Fibroblast of lung (primary cell): ENCODE data around the gene MRPL39. TPM values are rescaled to one million over a fixed set of nuclear protein-coding genes. Genes with fewer than 3 reads are reported as not detected.

Experiments
- DNase-seq, 2 donors: peaks; one replicate each; pipeline versions ENCODE4 v3.0.0 to v3.0.0-alpha.2; 2010; ENCODE audit warnings: low read depth in 2 of 2
- H2AFZ ChIP-seq: 2 replicates; pipeline ENCODE4 v1.5.1; 2012; ENCODE audit warnings: low read length, control low read depth, inconsistent platforms
- H3K27ac ChIP-seq: 2 replicates; pipeline ENCODE4 v1.5.1; 2011; ENCODE audit warnings: low read length, control low read depth; ENCODE audit not compliant: insufficient read depth
- H3K27me3 ChIP-seq: 2 replicates; pipeline ENCODE4 v1.5.1; 2011; ENCODE audit warnings: mild to moderate bottlenecking, low read length; ENCODE audit not compliant: control insufficient read depth, insufficient read depth
- H3K36me3 ChIP-seq: 2 replicates; pipeline ENCODE4 v1.5.1; 2011; ENCODE audit warnings: low read length; ENCODE audit not compliant: control insufficient read depth, insufficient read depth
- H3K4me1 ChIP-seq: 2 replicates; pipeline ENCODE4 v1.5.1; 2011; ENCODE audit warnings: low read length; ENCODE audit not compliant: control insufficient read depth, insufficient read depth; ENCODE audit errors: extremely low read depth
- H3K4me2 ChIP-seq: 2 replicates; pipeline ENCODE4 v1.5.1; 2011; ENCODE audit warnings: low read length, control low read depth; ENCODE audit not compliant: insufficient read depth; ENCODE audit errors: extremely low read depth
- H3K4me3 ChIP-seq, 4 experiments: fragments of 200-600 bp in 1 of 4; sonication (generic) in 1 of 4; replicated peaks in 1 of 4; 2 replicates each; pipeline ENCODE4 v1.5.1; 2011 to 2016; ENCODE audit warnings: low read length in 4 of 4, low read depth in 3 of 4, mild to moderate bottlenecking in 3 of 4, control low read depth in 2 of 4, inconsistent platforms in 1 of 4, mixed read lengths in 1 of 4; ENCODE audit not compliant: insufficient read depth in 1 of 4; ENCODE audit errors: control extremely low read depth in 1 of 4
- H3K79me2 ChIP-seq: 2 replicates; pipeline ENCODE4 v1.5.1; 2012; ENCODE audit warnings: mild to moderate bottlenecking, low read length, inconsistent platforms; ENCODE audit not compliant: control insufficient read depth, insufficient read depth
- H3K9ac ChIP-seq: 2 replicates; pipeline ENCODE4 v1.5.1; 2011; ENCODE audit warnings: mild to moderate bottlenecking, low read length, control low read depth; ENCODE audit not compliant: insufficient read depth
- H3K9me3 ChIP-seq: 2 replicates; pipeline ENCODE4 v1.5.1; 2012; ENCODE audit warnings: low read depth, low read length; ENCODE audit not compliant: control insufficient read depth, insufficient read depth
- H4K20me1 ChIP-seq: 2 replicates; pipeline ENCODE4 v1.5.1; 2011; ENCODE audit warnings: low read length; ENCODE audit not compliant: control insufficient read depth, insufficient read depth; ENCODE audit errors: extremely low read depth
- EZH2 ChIP-seq: IDR thresholded peaks from 2 replicates; pipeline ENCODE4 v1.5.1; 2012; ENCODE audit warnings: low read length, control low read depth, mild to moderate bottlenecking; ENCODE audit errors: missing control alignments
- polyA plus RNA-seq, 2 donors: library from polyadenylated mRNA; depleted of rRNA in 1 of 2; stranded (reverse) in 1 of 2; unstranded in 1 of 2; fragments of >200 nt; gene quantifications; 2 replicates each; pipeline ENCODE4 v1.2.1, GENCODE V29; 2011 to 2012; ENCODE audit warnings: missing spikeins in 1 of 2
- total RNA-seq: library from RNA; depleted of rRNA; stranded (reverse); fragments of >200 nt; gene quantifications from 2 replicates; pipeline ENCODE4 v1.2.1, GENCODE V29; 2014
- TF ChIP-seq, protein P1 (sequence below), 2 donors: IDR thresholded peaks in 1 of 2; conservative IDR thresholded peaks in 1 of 2; 1 replicate in 1 of 2; 2 replicates in 1 of 2; pipeline ENCODE4 v1.5.1; 2011 to 2012; ENCODE audit warnings: low read length in 2 of 2, control low read depth in 1 of 2, inconsistent platforms in 1 of 2, low read depth in 1 of 2, mild to moderate bottlenecking in 1 of 2

MRPL39 gene
- total and polyA plus RNA-seq, 2 donors (not counting 1 experiment from before 2014, with no cell fraction given) = 30.5 to 34.5 TPM

DNA sequence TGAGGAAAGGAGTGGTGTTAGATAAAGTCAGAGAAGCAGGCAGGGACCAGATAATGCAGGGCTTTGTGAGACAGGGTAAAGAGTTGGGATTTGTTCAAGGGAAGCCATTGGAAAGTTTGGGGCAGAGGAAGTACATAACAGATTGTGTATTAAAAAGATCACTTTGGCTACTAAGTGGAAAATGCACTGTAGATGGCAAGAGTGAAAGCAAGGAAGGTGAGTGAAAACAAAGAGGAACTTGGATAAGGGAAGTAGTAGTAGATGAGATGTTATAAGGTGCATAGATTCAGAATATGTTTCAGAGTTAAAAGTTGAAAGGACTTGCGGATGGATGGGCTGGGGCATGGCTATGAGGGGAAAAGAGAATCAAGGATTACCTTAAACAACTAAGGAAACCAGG lies 17.4 kb downstream of the MRPL39 start:
- H3K79me2 ChIP-seq = no peaks in the 10 kb centered on the region
- H3K9me3 ChIP-seq = no peaks in the 10 kb centered on the region
- no peak for TF ChIP-seq EZH2
- H3K27me3 ChIP-seq = no peaks in the 10 kb centered on the region
- H3K4me1 ChIP-seq = no peaks in the 10 kb centered on the region
- H3K4me2 ChIP-seq = no peak overlapping the region
- H3K9ac ChIP-seq = no peak overlapping the region
- no peak overlapping the region for H3K27ac ChIP-seq
- H2AFZ ChIP-seq = no peak overlapping the region
- H4K20me1 ChIP-seq = no peaks in the 10 kb centered on the region
- H3K4me3 ChIP-seq = no peak overlapping the region
- no peak for DNase-seq
- peaks cover 5% of the 10 kb centered on the region for H3K36me3 ChIP-seq

DNA sequence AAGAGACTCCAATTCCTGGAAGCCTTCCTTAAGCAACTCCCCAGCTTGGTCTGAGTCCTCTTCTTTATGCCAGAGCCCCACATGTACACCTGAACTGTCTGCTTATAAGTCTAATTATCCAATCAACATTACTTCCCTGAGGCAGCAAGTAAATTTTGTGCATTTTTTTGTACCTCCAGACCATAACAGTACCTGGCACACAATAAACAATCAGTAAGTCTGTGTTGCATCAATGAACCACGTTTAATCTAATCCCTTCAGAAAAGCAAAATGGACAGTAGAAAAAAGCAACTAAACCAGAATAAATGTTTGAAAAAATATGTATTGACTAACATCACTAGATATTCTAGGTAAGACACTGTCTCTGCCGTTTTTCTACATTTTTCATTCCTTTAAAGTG lies 20.5 kb downstream of the MRPL39 start:
- Histone ChIP-seq H4K20me1 (no peaks in the 10 kb centered on the region), H3K4me1 (no peaks in the 10 kb centered on the region), H3K27ac (no peak overlapping the region), H3K9ac (no peak overlapping the region), H3K4me2 (no peak overlapping the region), H3K4me3 (no peak overlapping the region), H3K79me2 (no peaks in the 10 kb centered on the region), H3K36me3 (peaks cover 1% of the 10 kb centered on the region), H2AFZ (no peak overlapping the region), H3K27me3 (no peaks in the 10 kb centered on the region), H3K9me3 (no peaks in the 10 kb centered on the region)
- TF ChIP-seq EZH2 = no peak
- DNase-seq = no peak

DNA sequence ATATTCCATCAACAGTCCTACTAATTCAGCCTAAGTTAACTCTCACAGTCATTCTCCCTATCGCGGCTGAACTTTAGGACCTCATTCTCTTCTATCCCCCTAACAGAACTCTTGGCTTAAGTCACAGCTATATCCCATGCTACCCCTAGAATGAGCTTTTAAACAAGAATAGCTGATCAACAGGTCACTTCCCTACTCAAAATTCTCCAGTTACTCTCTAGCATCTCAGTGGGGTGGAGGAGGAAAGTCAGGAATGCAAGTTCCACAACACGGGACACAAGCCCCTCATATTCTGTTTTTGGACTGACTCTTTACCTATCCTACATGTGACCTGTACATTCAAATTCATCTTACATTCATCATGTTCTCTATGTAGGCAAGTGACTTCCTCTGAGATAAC lies 21.0 kb downstream of the MRPL39 start:
- H3K27ac ChIP-seq = no peak overlapping the region
- no peak overlapping the region for H3K4me2 ChIP-seq
- no peak overlapping the region for H3K4me3 ChIP-seq
- no peaks in the 10 kb centered on the region for H3K9me3 ChIP-seq
- H3K79me2 ChIP-seq = no peaks in the 10 kb centered on the region
- no peak for DNase-seq
- H4K20me1 ChIP-seq = no peaks in the 10 kb centered on the region
- H3K36me3 ChIP-seq = no peaks in the 10 kb centered on the region
- H3K27me3 ChIP-seq = no peaks in the 10 kb centered on the region
- no peak overlapping the region for H3K9ac ChIP-seq
- no peak for TF ChIP-seq EZH2
- TF ChIP-seq, protein P1, sequence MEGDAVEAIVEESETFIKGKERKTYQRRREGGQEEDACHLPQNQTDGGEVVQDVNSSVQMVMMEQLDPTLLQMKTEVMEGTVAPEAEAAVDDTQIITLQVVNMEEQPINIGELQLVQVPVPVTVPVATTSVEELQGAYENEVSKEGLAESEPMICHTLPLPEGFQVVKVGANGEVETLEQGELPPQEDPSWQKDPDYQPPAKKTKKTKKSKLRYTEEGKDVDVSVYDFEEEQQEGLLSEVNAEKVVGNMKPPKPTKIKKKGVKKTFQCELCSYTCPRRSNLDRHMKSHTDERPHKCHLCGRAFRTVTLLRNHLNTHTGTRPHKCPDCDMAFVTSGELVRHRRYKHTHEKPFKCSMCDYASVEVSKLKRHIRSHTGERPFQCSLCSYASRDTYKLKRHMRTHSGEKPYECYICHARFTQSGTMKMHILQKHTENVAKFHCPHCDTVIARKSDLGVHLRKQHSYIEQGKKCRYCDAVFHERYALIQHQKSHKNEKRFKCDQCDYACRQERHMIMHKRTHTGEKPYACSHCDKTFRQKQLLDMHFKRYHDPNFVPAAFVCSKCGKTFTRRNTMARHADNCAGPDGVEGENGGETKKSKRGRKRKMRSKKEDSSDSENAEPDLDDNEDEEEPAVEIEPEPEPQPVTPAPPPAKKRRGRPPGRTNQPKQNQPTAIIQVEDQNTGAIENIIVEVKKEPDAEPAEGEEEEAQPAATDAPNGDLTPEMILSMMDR (conservative IDR thresholded peaks at IDR 0.05 in 1 of 2, IDR thresholded peaks at IDR 0.05 in 1 of 2; ENCODE audit: low read depth in 1 of 2, low read length in 2 of 2) = no peak
- no peaks in the 10 kb centered on the region for H3K4me1 ChIP-seq
- no peak overlapping the region for H2AFZ ChIP-seq

DNA sequence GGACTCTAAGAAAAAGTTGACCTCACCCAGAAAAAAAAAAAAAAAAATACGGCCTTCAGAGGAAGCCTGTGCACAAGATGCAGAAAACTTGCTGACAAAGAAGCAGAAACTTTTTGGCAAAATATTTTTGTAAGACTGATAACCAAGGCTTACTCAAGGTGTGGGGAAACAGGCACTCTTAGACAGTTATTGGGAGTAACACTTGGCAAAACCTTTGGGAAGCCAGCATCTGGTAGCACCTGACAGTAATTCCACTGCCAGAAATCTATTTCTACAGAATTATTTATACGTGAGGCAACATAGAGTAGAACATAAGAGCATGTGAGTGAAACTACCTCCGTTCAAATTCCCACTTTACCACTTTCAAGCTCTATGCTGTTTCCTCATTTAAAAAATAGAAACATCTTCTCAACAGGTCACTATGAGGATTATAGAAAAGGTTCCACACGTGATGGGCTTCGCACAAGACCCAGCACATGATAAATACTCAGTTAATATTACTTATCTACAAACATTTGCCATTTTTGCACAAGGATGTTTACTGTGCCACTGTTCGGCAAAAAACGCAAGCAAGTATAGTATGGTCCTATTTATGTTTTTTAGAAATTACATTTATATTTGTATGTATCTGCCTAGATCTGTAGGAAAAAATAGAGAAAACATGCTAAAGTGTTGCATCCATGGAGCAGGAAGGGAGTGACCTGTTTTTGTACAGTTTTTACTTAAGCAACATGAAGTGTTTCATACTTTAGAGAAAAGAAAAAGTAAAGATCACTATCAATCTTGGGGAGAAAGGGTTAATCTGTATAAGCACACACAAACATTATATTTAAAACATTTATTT lies 22.2 kb downstream of the MRPL39 start:
- Histone ChIP-seq H3K36me3 (no peaks in the 10 kb centered on the region), H2AFZ (no peak overlapping the region), H3K9ac (no peak overlapping the region), H3K4me3 (no peak overlapping the region), H3K4me1 (no peaks in the 10 kb centered on the region), H3K27me3 (no peaks in the 10 kb centered on the region), H3K27ac (no peak overlapping the region), H3K79me2 (no peaks in the 10 kb centered on the region), H3K9me3 (no peaks in the 10 kb centered on the region), H3K4me2 (no peak overlapping the region), H4K20me1 (no peaks in the 10 kb centered on the region)
- no peak for TF ChIP-seq EZH2
- TF ChIP-seq, protein P1 (conservative IDR thresholded peaks at IDR 0.05 in 1 of 2, IDR thresholded peaks at IDR 0.05 in 1 of 2; ENCODE audit: low read depth in 1 of 2, low read length in 2 of 2) = no peak
- DNase-seq = no peak
